Right lobe of liver (tissue), 6 donors: ENCODE data around the gene RNF40. TPM values are rescaled to one million over a fixed set of nuclear protein-coding genes. Genes with fewer than 3 reads are reported as not detected.

Experiments
- ATAC-seq, 4 donors: fragments of 200-7000 bp; cut with Tn5 transposase; one replicate each; pipeline ENCODE4 v1.9.1; 2020; ENCODE audit warnings: mild to moderate bottlenecking in 4 of 4, moderate library complexity in 4 of 4
- DNase-seq, 3 donors: peaks; one replicate each; pipeline ENCODE4 v3.0.0-alpha.2; 2020
- H3K27ac ChIP-seq, 3 donors: fragments of 200-600 bp; one replicate each; pipeline ENCODE4 v1.8.0; 2022
- H3K27me3 ChIP-seq, 2 donors: fragments of 200-600 bp; one replicate each; pipeline ENCODE4 v1.8.0; 2022
- H3K36me3 ChIP-seq, 4 donors: fragments of 200-600 bp; sonication (generic) in 1 of 4; one replicate each; pipeline versions ENCODE4 v1.5.1 to v1.8.0; 2017 to 2022; ENCODE audit warnings: control low read depth in 1 of 4
- H3K4me1 ChIP-seq, 4 donors: fragments of 200-600 bp; sonication (generic) in 1 of 4; one replicate each; pipeline versions ENCODE4 v1.5.1 to v1.8.0; 2017 to 2022; ENCODE audit warnings: control low read depth in 1 of 4
- H3K4me3 ChIP-seq, 3 donors: fragments of 200-600 bp; one replicate each; pipeline ENCODE4 v1.8.0; 2022
- H3K9me3 ChIP-seq, 4 donors: fragments of 200-600 bp; sonication (generic) in 1 of 4; one replicate each; pipeline versions ENCODE4 v1.5.1 to v1.8.0; 2017 to 2022; ENCODE audit warnings: control low read depth in 1 of 4
- CTCF ChIP-seq, 4 donors: fragments of 200-600 bp in 3 of 4; fragments of 450-650 bp in 1 of 4; IDR thresholded peaks; one replicate each; pipeline versions ENCODE4 v1.5.1 to v1.8.0; 2016 to 2022; ENCODE audit warnings: antibody characterized with exemption in 4 of 4, mild to moderate bottlenecking in 2 of 4
- POLR2A ChIP-seq: fragments of 450-650 bp; IDR thresholded peaks from one replicate; pipeline ENCODE4 v1.6.1; 2017; ENCODE audit warnings: antibody characterized with exemption, mild to moderate bottlenecking
- WGBS: methylation state at CpG from one replicate; pipeline ENCODE4 v1.1.6; 2018; ENCODE audit warnings: low coverage, low lambda C conversion rate; ENCODE audit not compliant: insufficient coverage; ENCODE audit errors: missing lambda C conversion rate; 5-methylcytosine and 5-hydroxymethylcytosine counted together
- intact Hi-C, 2 donors: fragments of 100-400 bp; cut with DNase I; formaldehyde crosslinking; loops; one replicate each; pipeline versions ENCODE4 v1.11.2 to v1.14.1; 2022
- long read RNA-seq: library from polyadenylated mRNA; unstranded; transcript quantifications from one replicate; pipeline ENCODE4 v2.0.0, GENCODE V29; 2019
- total RNA-seq, 6 experiments: library from RNA; depleted of rRNA in 2 of 6; stranded (reverse); fragments of >200 nt in 2 of 6; fragmentation: NEBNext Ultra II Directional in 3 of 6; extraction: Animal tissue kit (Norgen Biotek cat#: 25700) in 3 of 6; gene quantifications; one replicate each; pipeline versions ENCODE4 v1.1.0 to v1.2.4, GENCODE V29; 2016 to 2023
- donor health status: DM: no; HTN: yes; CAD: no.
- donor health status: DM: no; HTN: no; CAD: no.
- donor health status: DM: no; HTN: no; CAD: no.
- donor health status: DM: no; HTN: yes; CAD: no.
- donor health status: DM: no; HTN: yes; CAD: no.

Gene RNF40
- 10 to 100 TPM; 34.3 to 56.8 (median 46.7) TPM for total RNA-seq
- long read RNA-seq, partial matches to known transcripts = 0 of 2 reads
- long read RNA-seq, other reads (novel, unspliced or antisense) = 2 of 2 reads

- no peaks in the 10 kb centered on the region for H3K9me3 ChIP-seq
- intact Hi-C loops = no loop called here
- peak; percentile 95 to 97 (median 96) for DNase-seq
- TF ChIP-seq CTCF (IDR thresholded peaks at IDR 0.05) (no peak), POLR2A (peak; percentile 67)
- peaks cover 0 to 42% (median 15%) of the 10 kb centered on the region in 4 donors for H3K36me3 ChIP-seq
- WGBS = 0% methylated on average over 28 of the region's 60 CpGs
- no peaks in the 10 kb centered on the region for H3K27me3 ChIP-seq
- peak within 1 kb of the TSS; percentile 68 to 81 (median 78) for H3K4me3 ChIP-seq
- H3K4me1 ChIP-seq = peaks cover 0 to 24% (median 9%) of the 10 kb centered on the region in 4 donors
- peak within 1 kb of the TSS; percentile 55 to 88 (median 86) for H3K27ac ChIP-seq
- peak; percentile 96 to 98 (median 97) for ATAC-seq
Observed at GRCh38 chr16:30761928-30762902, at the start of gene RNF40, which contains the start of gene CFAP119. RNF40 (plus strand) TSS chr16:30762322; CDS start chr16:30762546, 224 bp downstream. CFAP119 (minus strand) TSS chr16:30762062; CDS start chr16:30761748, 314 bp downstream.

- ATAC-seq (peak; percentile 26 to 39 (median 34)), DNase-seq (no peak)
- WGBS = 72% methylated on average over 14 of the region's 17 CpGs
- H3K27ac ChIP-seq = peak overlapping the region in 1 of 3 donors; percentile 15
- H3K4me1 ChIP-seq = peaks cover 0 to 10% (median 0%) of the 10 kb centered on the region in 4 donors
- intact Hi-C loops = no loop called here
- H3K9me3 ChIP-seq = no peaks in the 10 kb centered on the region
- TF ChIP-seq POLR2A (no peak), CTCF (IDR thresholded peaks at IDR 0.05) (no peak)
- no peak overlapping the region for H3K4me3 ChIP-seq
- no peaks in the 10 kb centered on the region for H3K27me3 ChIP-seq
- H3K36me3 ChIP-seq = peaks cover 35 to 96% (median 66%) of the 10 kb centered on the region in 4 donors
Observed at GRCh38 chr16:30715750-30716445, 46.2 kb upstream of the RNF40 start.

- intact Hi-C loops = no loop called here
- Histone ChIP-seq H3K27ac (no peak overlapping the region), H3K4me1 (peaks cover 0 to 12% (median 0%) of the 10 kb centered on the region in 4 donors), H3K4me3 (no peak overlapping the region), H3K9me3 (no peaks in the 10 kb centered on the region), H3K27me3 (no peaks in the 10 kb centered on the region), H3K36me3 (peaks cover 22 to 95% (median 66%) of the 10 kb centered on the region in 4 donors)
- WGBS = 87% methylated on average over 10 of the region's 11 CpGs
- no peak for DNase-seq
- TF ChIP-seq CTCF (IDR thresholded peaks at IDR 0.05) = no peak
- TF ChIP-seq POLR2A = no peak
- no peak for ATAC-seq
Observed at GRCh38 chr16:30720086-30720485, 42.0 kb upstream of the RNF40 start.

GRCh38 chr16:30720694-30721093 is 41.4 kb upstream of the RNF40 start:
- Histone ChIP-seq H3K9me3 (no peaks in the 10 kb centered on the region), H3K27ac (no peak overlapping the region), H3K4me3 (no peak overlapping the region), H3K36me3 (peaks cover 22 to 89% (median 63%) of the 10 kb centered on the region in 4 donors), H3K27me3 (no peaks in the 10 kb centered on the region), H3K4me1 (peaks cover 0 to 9% (median 0%) of the 10 kb centered on the region in 4 donors)
- DNase-seq (no peak), ATAC-seq (no peak)
- WGBS = 89% methylated on average over 4 of the region's 9 CpGs
- TF ChIP-seq CTCF (IDR thresholded peaks at IDR 0.05) (no peak), POLR2A (no peak)
- intact Hi-C loops = no loop called here
